GM21390 (cell line): ENCODE measurements around the gene PJA2.

ENCODE experiments used
- ATAC-seq: cut with Tn5 transposase; IDR thresholded peaks from one replicate; pipeline ENCODE4 v1.9.1; 2021; ENCODE audit not compliant: unreplicated experiment

Gene PJA2

DNA sequence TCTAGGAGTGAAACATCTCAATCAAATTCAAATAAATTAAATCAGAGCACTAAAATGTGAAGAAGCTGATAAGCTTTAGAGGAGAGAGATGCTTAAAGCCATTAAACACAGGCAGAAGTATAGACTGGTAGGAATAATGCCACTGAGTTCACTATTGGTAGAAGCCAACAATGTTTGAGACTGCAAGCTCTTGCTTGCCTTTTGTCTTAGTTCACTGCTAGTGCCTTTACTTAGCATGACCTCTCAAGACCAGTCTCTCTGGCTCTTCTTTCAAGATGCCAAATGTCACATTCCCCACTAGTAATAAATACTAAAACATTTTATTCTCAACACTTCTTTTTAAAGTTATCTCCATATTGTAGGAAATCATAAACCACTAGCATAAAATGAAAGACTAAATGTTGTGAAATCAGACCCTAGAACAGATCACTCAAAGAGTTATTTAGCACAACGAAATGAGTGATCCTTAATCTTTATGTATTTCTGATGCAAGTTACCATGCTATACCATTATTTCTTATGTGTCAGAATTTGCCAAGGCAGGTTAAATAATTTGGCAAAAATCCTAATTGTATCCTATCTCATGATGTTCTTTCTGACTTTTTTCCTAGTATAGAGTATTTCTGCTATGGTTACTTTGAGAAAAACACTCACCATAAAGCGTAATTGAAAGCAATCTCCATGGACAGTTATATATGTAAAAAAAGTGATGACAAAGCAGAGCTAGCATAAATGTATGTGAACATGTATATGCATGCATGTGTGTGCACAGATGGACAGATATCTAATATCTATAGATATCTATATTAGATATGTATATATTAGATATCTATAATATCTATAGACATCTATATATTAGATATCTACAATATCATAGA, 57.5 kb downstream of the PJA2 start:
- ATAC-seq = no peak

DNA sequence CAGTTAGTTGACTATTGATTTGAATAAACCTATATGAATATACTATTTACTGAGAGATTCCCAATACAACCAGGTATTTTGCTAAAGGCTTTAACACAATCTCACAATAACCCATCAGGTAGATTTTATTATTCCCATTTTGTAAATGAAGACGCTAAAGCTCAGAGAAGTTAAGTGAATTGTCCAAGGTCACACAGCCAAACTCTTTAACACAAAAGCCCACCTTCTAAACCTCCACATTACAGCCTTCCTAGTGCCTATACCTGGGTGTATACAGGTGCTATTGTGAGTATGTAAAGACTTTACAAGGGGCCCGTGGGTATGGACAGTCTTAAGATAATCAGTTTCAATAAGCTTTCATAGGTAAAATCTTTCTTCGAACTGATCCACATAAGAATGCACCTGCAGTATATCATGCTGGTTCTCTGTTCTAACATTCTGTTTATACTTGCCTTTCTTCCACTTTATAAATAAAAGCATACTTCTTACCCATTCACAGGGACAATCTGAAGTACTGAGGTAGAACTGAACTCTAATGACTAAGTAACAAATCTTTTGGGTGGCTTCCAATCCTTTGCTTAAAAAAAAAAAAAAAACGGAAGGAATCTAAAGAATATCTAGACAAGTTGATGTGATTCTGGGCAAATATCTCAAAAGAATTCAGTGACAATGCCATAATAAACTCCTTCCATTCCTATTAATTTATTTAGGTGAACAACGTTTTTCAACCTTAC, 59.1 kb downstream of the PJA2 start:
- no peak for ATAC-seq

- no peak for ATAC-seq
These were observed 60.4 kb downstream of the PJA2 start for GRCh38 chr5:109349388-109349787.

- ATAC-seq = no peak
These were observed 62.4 kb downstream of the PJA2 start for GRCh38 chr5:109347252-109347888.

GRCh38 chr5:109345699-109346098, 64.1 kb downstream of the PJA2 start:
- ATAC-seq = no peak

DNA sequence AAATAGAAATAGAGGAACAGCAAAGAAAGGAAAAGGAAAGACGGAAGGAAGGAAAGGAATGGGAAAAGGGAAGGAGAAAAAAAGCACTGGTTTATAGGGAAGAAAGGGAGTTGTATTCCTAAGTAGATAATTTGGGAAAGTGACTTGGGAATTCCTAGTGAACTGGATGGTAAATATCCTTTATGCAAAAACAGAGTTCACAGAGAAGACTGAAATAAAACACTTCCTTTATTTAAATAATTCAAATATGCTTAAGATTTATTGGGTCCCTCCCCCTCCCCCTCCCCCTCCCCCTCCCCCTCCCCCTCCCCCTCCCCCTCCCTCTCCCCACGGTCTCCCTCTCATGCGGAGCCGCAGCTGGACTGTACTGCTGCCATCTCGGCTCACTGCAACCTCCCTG, 69.4 kb downstream of the PJA2 start:
- ATAC-seq = no peak

GRCh38 chr5:109335114-109335513, 74.7 kb downstream of the PJA2 start:
- ATAC-seq = no peak

- ATAC-seq = no peak
These were observed 75.7 kb downstream of the PJA2 start for GRCh38 chr5:109334056-109334455.

DNA sequence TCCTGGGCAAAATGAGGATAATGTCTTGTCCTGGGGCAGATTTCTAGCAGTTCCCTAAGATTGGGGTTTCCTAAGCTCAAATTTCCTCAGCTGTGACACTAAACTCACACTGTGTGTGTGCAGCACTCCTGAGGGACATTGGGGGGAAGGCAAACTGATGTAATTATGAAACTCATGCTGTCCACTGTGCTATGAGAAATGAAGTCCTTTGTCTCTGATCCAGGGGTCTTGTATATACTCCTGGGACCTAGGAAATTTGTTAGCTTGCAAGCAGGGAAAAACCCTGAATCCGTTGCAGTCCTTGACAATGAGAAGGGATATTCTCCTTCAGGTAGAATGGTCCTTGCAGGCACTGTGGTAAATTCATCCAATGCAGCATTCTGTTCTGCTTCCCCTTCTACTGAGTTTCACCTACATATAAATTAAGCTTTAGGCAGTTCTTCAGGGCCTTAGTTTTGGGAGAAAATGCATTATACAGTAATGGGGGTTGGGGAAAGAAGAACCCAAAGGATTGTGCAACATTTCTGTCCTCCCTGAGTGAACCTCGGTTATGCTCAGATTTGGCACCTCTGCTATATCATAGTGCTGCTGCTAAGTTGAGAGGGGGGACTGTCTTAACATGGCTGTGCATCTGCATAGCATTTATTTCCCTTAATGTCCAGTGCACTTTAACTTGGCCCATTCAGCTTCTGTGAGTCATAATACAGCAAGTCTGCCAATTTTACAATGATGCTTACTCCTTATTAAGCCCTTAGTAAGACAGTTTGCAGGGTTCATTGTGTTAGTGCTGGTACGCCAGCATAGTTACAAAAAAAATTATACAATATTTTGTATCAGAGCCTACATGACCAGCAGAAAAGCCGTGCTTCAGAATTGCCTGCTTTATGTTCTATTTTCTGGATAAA, 80.2 kb downstream of the PJA2 start:
- ATAC-seq = no peak

DNA sequence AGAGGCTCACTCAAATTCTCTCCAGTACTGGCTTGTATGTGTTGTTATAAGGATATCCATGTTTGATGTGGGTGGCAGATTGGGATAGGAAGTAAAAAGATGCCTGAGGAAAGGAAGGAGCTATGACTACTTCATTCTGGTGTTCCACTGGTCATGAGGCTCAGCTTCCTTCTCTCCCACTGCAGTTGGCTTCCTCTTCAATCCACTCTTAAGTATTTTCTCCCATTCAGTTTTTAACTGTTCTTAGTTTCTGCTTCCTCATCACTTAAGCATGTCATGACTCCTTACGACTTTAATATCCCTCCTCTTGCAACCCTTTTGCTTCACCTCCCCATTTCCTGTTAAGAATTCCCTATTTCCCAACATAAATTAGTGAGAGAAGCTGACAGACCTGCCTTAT, 81.1 kb downstream of the PJA2 start:
- ATAC-seq = no peak

- ATAC-seq = no peak
These were observed 82.2 kb downstream of the PJA2 start for GRCh38 chr5:109327570-109327969.

- no peak for ATAC-seq
These were observed 82.9 kb downstream of the PJA2 start for GRCh38 chr5:109326919-109327318.

GRCh38 chr5:109325456-109325855, 84.3 kb downstream of the PJA2 start:
- ATAC-seq = no peak

DNA sequence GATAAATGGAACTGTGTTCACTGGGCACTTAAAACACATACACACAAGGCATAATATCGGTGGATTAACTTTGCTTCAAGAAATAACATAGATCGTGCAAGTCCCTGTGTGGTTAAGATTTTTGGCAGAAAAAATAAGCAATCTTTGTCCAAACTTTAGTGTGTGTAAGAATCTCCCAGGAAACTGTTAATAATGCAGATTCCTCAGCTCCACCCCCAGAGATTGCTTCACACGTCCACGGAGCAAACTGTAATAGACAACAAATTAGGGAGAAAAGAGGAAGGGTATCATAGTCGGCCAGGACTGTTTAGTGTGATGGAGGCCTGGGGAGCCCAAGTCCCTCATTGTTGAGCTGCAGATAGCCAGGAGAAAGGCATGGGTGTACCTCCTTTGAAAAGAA, 84.8 kb downstream of the PJA2 start:
- no peak for ATAC-seq

- no peak for ATAC-seq
These were observed 85.4 kb downstream of the PJA2 start for GRCh38 chr5:109324351-109324750.

DNA sequence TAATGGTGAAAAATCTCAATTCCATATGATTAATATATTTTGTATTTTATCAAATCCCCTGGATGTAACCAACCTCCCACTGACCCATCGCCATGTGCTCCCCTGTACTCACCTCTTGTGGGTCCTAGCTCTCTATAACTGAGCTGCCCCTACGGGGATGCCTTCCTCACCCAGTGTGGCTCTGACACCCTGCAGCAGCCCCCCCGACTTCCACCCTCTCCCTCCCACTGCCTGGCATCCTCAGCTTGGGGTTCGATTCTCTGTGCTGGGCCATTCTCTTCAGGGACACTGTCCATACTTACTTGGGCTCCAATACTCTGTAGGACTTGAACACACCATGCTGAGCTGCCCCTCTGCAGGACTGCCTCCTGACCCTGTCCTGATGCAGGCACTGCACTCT, 87.1 kb downstream of the PJA2 start:
- no peak for ATAC-seq

DNA sequence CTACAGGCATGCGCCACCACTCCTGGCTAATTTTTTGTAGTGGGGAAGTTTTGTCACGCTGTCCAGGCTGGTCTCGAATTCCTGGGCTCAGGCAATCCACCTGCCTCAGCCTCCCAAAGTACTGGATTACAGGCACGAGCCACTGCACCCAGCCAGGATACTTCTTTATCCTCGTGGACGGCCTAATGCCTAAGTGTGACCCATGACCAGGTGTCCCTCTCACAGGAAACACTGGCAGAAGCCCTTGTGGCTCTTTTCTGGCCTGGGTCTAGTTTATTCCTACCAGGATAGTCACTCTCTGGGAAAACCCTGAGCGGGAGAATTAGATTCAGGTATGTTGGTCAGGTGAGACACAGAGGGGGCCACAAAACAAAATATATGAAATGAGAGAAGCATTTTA, 90.4 kb downstream of the PJA2 start:
- no peak for ATAC-seq

- no peak for ATAC-seq
These were observed 91.2 kb downstream of the PJA2 start for GRCh38 chr5:109318455-109319108.

- ATAC-seq = no peak
These were observed 93.1 kb downstream of the PJA2 start for GRCh38 chr5:109316634-109317033.

DNA sequence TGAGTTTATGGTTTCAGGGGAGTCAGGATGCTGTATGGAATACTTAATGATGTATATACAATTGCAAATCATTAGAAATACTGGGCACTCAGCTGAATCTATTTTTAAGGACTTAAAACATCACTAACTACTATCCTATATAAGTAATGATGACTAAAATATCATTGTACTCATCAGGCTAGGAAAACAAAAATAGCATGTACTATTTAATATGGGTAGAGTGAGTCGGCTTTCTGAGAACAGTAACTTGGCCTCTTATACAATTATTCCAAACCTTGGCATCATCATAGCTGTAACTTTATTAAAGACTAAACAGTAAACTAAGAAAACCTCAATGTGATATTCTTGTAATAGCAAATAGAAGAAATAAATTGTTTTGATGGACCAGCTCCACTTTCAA, 94.5 kb downstream of the PJA2 start:
- ATAC-seq = no peak
